AG09319 (cell line): Measurements from ENCODE around the gene FAP.

ENCODE experiments used
- DNase-seq: peaks from one replicate; pipeline ENCODE4 v3.0.0-alpha.2; 2010; ENCODE audit warnings: low read depth; ENCODE audit errors: extremely low read depth
- CTCF ChIP-seq: IDR thresholded peaks from 2 replicates; pipeline ENCODE4 v1.5.1; 2011; ENCODE audit warnings: low read depth, mild to moderate bottlenecking, inconsistent platforms, low read length, moderate library complexity

Gene FAP

GRCh38 chr2:162226836-162227235, 16.4 kb downstream of the FAP start:
- no peak for DNase-seq
- no peak for TF ChIP-seq CTCF

GRCh38 chr2:162221064-162221463, 22.2 kb downstream of the FAP start:
- peak; percentile 62 for TF ChIP-seq CTCF
- no peak for DNase-seq

GRCh38 chr2:162220368-162220767, 22.9 kb downstream of the FAP start:
- DNase-seq = no peak
- no peak for TF ChIP-seq CTCF

DNA sequence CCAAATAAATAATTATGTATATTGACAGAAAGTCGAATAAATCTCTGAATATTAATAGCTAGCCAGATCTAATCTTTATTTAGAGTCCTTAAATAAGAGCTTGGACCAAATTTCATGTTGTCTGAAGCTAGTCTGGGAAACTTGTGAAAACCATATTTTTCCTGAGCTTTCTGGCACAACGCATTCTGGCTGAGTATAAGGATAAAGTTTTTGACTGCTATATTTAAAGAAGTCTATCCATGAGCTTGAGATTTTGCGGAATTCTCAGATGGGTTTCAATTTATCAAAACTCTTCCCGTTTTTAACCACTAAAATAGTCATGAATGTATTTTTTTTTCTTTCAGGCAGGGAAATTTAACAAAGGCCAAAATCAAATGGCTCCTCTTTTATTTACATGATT, 23.8 kb downstream of the FAP start:
- TF ChIP-seq CTCF = no peak
- DNase-seq = no peak

- no peak for TF ChIP-seq CTCF
- DNase-seq = peak; percentile 52
Observed at GRCh38 chr2:162217598-162217997, 25.6 kb downstream of the FAP start.

- no peak for TF ChIP-seq CTCF
- DNase-seq = no peak
Observed at GRCh38 chr2:162215162-162215561, 28.1 kb downstream of the FAP start.

DNA sequence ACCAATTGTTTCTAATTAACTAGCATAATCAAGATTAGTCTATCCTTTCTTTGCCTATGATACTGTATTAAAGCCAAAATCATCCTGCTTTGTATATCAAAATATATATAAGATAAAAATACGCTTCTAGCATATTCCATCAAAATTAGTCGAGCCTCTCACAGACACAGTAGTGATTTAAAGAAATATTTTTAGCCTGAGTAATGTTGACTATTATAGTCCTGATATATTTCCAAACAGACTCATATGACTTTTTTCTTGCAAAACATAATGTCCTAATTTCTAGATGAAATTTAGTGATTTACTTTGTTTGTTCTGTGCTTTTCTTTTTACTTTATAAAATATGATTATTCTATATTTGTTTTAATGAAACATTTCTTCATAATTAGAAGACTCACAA, 30.9 kb downstream of the FAP start:
- DNase-seq = no peak
- TF ChIP-seq CTCF = no peak
